Stimulated activated CD8-positive, alpha-beta memory T cell treated with anti-CD3 and anti-CD28 coated beads, Interleukin-4, amount 100 ng/mL, for 4 hours (primary cell): ENCODE data around the gene POMGNT1.

ENCODE experiments used
- DNase-seq, 2 donors: peaks; one replicate each; pipeline ENCODE4 v3.0.0-alpha.2; 2020; ENCODE audit warnings: low read depth in 2 of 2, low spot score in 1 of 2

Gene POMGNT1

DNA sequence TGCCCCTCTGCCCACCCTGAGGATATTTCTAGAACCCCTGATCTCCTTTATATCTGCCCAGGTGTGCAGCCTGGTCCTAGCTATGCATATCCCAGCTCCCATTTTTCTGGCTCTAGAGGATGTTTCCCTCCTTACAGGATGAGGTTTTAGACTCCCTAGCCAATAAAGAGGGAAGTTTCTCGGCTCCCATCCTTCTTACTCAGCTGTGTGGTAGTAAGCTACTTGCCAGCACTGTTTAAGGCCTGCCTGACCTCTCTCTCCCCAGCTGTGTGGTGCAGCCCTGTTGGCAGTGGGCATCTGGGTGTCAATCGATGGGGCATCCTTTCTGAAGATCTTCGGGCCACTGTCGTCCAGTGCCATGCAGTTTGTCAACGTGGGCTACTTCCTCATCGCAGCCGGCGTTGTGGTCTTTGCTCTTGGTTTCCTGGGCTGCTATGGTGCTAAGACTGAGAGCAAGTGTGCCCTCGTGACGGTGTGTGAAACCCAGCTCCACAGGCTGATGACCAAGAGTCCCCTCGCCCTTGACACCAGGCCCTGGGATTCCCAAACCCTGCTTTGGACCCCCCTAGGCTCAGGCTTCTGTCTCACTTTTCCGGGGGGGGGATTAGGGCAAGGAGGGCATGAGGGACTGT, 14.2 kb downstream of the POMGNT1 start:
- no peak for DNase-seq

DNA sequence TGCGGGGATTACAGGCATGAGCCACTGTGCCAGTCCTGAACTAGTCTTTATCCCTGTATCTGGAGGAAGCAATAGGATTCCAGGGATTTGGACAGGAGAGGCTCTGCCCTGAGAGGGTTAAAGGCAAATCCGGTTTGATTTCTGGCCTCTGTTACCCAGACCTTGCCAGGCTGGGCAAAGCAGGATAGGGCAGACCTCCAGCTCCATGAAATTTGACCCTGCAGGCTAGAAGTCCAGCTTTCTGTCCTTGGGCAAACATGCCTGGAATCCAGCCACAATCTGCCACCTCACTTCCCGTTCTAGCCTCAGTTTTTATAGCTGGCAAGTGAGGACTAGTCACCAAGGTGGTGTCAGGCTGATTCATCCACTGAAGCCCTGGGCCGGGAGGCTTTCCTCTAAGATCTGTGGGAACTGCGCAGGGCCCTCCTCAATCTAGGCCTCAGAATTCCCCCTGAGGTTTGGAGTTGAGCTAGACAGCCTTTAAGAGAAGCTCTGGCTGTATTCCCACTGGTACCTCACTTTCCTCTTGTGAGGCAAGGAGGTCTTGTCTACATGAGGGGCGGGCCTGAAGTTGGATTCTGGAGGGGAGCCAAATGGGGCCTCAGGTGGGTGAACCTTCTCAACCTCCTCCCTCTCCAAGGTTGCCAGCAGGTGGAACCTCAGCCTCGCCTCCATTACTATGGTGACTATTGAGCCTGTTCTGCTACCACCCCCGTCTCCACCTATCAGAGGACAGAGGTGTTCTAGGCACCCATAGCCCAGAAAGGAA, 15.0 kb downstream of the POMGNT1 start:
- DNase-seq = no peak

DNA sequence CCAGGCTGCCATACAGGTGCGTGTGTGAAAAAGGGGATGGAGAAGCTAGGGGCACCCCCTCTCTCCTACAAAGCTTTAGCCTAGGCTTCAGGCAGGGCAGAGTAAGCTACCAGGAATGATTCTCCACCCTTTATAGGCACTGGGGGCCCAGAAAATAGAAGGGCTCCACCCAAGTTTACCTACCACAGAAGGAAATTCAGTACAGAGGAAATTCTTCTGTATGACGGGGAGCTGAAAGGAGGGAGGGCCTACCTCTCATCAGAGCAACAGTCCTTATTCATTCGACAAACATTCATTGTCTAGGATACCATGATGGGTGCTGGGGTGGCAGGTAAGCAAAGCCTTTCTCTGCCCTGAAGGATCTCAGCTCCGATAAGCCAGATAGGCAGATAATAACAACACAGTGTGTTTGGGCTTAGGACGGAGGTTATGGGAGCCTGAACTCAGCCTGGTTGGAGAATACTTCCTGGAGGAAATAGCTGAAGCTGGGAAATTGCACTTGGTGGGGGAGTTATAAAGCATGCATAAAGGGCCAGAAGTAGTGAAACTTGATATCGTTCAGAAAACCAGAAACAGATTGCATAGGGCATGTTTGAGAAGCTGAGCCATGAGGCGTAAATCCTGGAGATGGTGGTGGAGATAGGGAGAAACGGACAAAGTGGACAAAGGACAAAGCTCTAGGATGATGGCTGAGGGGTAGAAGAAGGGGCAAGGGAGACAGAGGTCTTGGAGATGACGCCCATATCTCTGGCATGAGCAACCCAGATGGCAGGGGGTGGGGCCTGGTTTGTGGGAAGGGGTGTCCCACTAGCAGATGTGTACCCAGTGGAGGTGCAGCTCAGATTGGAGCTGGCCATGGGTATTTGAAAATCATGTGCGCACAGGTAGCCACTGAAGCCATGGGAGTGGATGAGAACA, 16.6 kb downstream of the POMGNT1 start:
- no peak for DNase-seq

DNA sequence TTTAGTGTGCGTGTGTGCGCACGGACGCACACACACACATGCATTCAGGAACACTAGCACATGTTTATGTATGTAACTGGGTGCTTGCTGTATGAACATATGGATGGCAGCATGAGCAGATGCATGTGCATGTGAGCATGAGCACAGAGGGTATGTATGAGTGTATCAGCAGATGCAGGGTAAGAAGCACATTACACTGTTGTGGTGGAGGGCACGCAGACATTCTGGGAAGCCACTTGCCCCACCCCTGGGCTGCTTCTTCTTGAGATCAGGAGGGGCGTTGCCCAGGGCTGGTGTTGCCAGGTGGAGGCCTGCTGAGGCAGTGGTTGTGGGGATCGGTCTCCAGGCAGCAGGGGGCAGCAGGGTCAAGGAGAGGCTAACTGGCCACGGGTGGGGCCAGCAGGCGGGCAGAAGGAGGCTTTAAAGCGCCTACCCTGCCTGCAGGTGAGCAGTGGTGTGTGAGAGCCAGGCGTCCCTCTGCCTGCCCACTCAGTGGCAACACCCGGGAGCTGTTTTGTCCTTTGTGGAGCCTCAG, 18.1 kb downstream of the POMGNT1 start:
- DNase-seq = no peak

DNA sequence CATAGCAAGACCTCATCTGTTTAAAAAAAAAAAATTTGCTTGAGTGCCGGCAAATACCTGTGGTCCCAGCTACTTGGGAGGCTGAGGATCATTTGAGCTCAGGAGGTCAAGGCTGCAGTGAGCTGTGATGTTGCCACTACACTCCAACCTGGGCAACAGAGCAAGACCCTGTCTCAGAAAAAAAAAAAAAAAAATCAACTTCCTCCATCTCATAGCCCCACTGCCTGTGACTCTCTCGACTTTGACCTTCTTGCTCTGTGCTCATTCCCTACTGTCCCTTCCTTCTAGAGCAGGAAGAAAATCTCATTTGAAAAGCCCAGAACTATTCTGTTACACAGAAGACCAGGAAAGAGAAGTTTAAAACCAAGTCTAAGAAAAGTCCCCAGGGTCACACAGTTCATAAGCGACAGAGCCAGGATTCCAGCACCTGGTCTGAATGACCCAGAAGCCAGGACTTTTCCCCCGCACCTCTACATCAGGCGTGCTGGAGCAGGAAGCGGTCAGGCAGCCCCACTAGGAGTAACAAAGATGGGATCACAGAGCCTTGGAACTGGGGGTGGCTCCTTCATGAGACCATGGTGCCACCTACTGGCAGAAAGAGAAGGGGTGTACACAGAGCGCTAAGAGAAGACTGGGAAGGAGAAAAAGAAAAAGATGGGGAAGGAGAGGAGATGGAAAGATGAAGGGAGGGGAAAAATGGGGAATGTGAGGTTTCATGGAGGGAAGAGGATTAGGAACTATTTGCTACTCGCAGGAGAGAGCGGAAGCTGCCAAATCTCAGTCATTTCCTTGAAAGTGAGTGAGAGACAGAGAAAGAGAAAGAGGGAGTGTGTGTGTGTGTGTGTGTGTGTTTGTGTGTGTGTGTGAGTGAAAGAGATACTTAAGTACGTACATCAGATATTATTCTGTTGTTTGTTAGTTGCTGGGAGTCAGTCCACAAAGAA, 18.8 kb downstream of the POMGNT1 start:
- DNase-seq = peak in 1 of 2 donors; percentile 40

DNA sequence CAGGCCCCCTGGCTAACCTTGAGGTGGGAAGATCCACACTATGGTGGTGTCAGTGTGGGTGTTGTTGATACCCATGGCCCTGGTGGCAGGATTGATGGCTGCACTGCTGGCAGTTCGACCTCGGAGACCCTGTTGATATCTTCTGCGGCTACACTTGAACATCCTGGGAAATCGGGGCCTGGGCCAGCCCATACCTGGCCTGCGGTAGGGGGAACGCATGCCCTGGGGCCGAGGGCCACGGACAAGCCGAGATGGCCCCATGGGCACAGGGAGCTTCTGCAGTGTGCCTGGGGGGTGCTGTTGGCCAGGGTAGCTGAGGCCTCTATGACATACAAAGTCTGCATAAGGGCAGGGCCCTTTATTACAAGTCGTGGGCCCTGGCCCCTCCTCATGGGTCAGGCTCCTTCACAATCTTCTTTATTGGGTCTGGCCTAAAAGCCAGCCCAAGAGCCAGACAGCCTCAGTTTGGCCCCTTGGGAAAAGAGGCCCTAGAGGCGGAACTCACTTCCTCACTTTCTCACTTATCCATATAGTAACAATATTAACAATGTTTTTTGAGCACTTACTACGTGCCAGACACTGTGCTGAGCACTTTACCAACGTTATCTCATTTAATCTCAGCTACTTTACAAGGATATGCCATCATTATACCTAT, 21.9 kb downstream of the POMGNT1 start, which contains the start of gene P3R3URF:
Gene P3R3URF (minus strand): TSS at position 278 of the 655 bp plus-strand sequence. CDS start 17 bp downstream, at position 261.
- DNase-seq = no peak

DNA sequence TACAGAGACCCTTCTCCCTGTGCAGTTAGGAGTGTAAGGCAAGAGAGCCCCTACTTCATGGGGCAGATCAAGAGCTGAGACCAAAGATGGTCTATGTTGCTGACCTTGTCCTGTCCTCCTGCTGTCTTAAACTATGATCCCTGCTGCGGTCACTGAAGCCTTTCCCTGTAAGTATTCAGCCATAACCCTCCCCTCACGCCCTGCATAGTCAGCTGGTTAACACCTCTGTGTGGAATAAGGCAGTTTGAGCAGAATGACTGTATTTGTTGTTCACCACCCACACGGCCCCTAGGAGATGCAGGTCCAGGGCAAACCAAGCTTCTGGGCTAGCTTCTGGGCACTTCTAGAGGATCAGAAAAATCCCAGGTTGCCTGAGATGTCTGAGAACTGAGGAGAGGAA, 23.0 kb downstream of the POMGNT1 start:
- no peak for DNase-seq

DNA sequence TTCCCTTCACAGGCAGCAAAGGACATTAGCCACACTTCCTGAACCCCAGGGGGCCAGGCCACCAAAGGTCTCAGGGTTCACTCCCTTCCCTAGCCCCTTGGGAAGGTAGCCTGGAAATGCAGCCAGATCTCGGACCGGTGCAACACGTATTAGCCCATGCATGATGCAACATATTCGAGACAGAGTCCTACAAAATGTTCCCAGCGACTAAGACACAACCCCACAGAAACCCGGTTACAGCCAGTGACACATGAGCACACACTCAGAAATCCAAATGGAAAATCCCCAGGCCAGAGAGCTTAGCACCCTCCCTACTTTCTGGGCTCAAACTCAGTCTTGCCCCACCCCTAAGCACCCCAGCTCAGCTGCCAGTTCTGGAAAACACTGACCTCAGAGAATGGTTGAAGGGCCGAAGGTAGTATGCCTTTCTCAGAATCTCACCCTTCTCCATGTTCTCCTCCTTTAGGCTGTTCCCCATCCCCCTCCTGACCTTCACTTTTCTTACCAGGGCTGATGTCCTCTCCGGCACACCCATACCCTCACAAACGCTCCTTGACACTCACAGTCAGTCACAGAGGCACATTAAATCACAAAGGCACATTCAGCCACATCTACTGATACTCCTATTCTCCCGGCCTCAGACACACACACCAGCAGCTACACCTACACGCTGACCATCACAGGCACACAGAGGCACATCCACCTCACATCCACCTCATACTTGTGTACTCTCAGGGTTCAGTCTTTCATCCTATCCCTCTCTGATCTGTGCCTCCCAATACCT, 23.6 kb downstream of the POMGNT1 start, which contains the start of gene TSPAN1:
Gene TSPAN1 (plus strand): TSS at position 640 of the 784 bp plus-strand sequence. CDS start 6,021 bp downstream, outside the sequence.
- DNase-seq = no peak

DNA sequence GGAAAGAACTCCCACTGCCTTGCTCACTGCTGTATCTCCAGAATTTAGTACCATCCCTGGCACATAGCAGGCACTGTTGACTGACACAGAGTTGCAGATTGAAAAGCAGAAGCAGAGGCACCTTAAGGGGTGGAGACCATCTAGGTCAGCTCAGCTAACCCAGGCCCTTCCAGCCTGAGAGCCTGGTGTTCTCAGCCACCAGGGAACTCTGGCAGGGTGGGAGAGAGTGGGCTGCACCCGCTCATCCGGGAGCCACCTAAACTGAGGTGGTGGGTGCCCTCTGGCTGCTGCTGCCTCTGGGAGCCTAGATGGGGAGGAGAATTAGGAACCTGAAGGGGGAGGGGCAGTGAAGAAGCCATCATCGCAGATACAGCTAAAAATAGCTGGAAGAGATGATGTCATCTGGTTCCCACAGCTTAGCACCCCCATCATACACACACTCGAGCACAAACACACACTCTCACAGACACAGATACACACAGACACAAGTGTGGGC, 24.8 kb downstream of the POMGNT1 start:
- no peak for DNase-seq

DNA sequence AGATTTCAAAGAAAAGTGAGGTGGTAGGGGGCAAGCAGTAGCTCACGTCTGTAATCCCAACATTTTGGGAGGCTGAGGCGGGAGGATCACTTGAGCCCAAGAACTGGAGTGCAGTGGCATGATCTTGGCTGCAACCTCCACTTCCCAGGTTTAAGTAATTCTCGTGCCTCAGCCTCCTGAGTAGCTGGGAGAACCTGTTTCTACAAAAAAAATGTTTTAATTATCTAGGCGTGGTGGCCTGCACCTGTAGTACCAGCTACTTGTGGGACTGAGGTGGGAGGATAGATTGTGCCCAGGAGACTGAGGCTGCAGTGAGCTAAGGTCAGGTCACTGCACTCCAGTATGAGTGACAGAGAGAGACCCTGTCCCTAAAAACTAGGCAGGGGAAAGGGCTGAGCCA, 25.9 kb downstream of the POMGNT1 start:
- no peak for DNase-seq

DNA sequence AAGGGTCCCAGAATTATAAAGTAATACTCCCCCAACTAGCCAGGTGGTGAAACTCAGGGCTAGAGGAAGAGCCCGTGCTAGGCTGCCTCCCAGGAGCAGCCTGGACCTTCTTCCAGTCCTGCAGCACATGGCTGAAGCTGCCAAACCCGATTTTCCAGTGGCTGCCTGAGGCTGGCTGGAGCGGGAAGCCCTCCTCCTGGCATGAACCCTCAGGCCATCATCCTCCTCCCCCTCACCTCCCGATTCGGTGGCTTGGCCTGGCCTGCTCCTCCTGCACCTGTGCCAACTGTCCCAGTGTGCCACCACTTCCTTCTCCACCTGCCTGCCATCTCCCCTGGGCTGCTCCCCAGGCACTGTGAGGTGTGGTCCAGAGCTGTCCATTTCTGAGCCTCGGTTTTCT, 26.4 kb downstream of the POMGNT1 start:
- DNase-seq = no peak

DNA sequence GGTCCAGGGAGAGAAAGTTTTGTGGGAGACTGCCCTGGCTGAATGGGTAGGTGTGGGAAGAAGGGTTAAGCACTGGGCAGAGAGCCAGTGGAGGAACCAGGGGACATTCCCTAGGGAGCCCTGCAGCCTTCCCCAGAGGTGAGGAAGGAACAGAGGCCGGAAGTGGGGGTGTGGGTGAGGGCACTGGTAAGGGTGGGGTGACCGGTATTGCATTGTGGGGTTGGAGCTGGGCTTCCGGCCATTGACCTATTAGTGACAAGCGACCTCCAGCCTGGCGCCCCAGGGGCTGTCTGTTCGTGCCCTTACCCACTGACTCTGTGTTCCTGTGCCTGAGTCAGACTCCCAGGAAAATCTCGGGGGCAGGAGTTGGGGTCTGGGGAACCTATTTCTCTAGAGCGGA, 26.9 kb downstream of the POMGNT1 start:
- DNase-seq = no peak

DNA sequence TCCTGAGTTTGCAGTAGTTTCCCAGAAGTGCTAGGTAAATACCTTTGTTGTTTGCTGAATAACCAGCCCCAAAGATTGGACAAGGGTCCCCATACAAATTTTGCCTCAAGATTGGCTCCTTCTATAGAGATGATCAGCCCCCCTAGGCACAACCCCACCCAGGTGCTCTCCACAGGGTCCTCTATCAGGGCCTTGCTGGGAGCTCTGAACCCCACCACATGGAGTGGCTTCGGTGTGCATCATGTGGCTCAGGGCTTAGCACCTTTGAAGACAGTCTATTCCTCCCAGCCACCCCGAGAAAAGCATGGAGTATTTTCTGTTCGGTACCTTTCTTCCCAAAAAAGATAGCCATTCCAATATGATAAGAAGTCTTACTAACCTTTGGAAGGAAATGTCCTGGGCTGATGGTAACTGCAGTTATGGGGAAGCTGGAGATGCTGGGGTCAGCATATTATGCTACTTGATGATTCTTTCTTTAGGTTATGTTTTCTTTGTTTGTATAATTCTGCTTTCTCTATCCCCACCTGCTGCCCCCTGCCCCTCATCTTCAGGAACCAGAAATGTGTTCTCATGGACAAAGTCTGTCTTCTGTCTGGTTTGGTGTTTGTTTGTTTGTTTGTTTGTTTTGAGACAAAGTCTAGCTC, 28.3 kb downstream of the POMGNT1 start:
- no peak for DNase-seq

DNA sequence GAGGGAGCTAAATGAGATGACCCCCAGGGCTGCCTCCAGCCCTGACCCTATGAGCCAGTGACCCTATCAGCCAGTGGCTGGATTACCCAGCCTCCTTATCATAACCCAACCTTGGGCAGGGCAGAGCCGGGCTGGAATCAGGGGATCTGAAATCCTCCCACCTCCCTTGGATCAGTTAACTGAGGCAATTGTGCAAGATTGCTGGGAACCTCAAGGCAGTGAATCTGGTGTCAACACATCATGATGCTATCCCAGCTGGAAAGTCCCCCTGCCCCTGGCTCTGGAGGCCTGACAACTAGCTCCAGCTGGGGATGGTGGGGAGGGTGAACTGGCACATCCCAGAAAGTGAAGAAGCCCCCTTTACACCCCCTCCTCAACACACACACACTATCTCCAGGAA, 29.8 kb downstream of the POMGNT1 start:
- no peak for DNase-seq

DNA sequence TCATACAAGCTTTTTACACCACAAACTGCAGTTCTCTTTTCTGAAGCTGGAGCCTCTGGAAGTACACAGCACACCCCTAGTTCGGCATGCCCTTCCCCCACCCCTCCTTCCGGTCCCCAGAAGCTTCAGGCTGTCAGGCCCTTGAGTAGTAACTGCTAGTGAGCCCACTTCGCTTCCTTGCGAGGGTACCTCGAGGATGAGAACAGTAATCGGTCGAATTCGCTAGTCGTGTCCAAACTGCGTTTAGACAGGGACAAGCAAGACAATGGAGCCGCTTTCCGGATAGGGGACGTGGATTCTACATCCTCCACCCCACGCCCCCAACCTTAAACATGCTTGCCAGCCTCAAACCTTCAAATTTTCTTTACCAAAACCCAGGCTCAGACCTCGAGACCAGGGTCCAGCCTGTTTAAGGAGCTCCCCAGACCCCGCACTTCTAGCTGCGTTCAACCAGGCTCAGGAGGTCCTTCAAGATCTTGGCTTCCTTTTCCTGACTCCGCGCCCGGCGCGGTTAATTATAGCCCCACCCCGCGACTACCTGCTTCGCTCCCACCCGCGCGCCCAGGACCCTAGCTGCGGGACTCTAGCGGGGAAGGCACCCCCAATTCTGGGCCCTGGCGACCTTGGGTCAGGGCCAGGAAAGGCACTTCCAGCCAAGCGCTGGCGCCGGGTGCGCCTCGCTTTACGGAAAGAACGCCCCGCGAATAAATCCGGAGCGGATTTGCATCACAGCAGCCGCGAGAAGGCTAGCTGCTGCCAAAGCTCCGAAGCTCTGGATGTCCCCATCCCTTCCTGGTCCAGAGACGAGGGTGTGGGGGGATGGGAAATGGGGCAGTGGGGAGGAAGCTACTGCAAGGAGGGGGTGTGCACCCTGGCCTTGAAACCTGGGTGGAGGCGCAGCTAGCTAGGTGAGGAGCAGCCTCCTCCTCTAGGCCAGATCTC, 31.4 kb downstream of the POMGNT1 start:
- DNase-seq = peak in 1 of 2 donors; percentile 4

DNA sequence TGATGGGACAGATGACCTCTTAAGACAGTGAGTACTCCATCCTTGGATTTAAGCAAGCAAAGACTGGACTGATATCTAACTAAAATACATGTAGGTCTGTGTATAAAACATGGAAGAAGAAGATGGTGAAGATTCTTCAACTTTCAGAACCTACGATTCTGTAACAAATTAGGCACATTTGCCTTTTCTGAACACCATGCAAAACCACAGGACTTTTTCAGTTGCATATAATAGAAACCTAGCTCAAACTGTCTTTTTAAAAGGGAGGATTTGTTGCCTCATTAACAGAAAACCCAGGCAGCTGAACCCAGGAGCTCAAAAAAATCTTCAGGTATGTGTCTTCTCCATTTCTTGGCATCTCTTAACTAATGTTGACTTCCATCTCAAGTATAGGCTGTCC, 38.0 kb downstream of the POMGNT1 start:
- DNase-seq = no peak

DNA sequence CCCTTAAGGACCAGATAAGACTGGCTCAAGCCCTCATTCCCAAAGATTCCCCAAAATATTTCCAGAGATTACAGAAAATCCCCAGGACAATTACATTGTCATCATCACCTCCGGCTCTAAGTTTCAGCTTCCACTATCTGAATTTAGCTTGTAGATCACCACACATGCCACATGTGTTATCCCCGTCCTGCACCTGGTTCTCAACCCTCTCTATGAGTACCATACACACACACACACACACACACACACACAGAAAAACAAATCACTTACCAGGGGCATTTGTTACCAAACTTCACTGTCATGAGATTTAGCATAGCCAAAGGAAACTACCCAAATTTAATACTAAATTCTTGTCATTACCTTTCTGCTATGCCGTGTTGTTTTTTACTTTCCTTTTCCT, 38.7 kb downstream of the POMGNT1 start:
- DNase-seq = no peak
